K562 (cell line): ENCODE data around the gene PPP1R3C. TPM values are rescaled to one million over a fixed set of nuclear protein-coding genes. Genes with fewer than 3 reads are reported as not detected.
A peak's percentile ranks its signal among the peaks of the same experiment; 100 is the strongest.

Experiments
- ATAC-seq: fragments of 200-7000 bp; cut with Tn5 transposase; 3 replicates; pipeline ENCODE4 v1.9.1; 2020; ENCODE audit warnings: moderate library complexity
- BruUV-seq: library from RNA; stranded (reverse); fragments of 400-500 nt; replicated peaks from 2 replicates; lab custom pipeline; 2021; lab: Mats Ljungman, UMichigan
- CTCF ChIA-PET: fragments of 300-600 bp; formaldehyde crosslinking; extraction: SDS; loops from one replicate; lab custom pipeline; 2021; ENCODE audit warnings: low intra/inter-chr PET ratio; lab: Yijun Ruan, JAX
- POLR2A ChIA-PET: fragments of 300-600, 350-650 bp; sonication (Branson Sonifier 250); formaldehyde crosslinking; extraction: SDS; loops from one replicate; lab custom pipeline; 2021; ENCODE audit warnings: antibody characterized with exemption, inconsistent platforms; lab: Yijun Ruan, JAX
- DNase-seq, 4 experiments: peaks; one replicate each; pipeline versions ENCODE4 v3.0.0 to v3.0.0-alpha.2; 2011 to 2018; ENCODE audit warnings: low spot score in 3 of 4, mixed read lengths in 3 of 4; ENCODE audit errors: extremely low read depth in 1 of 4
- FAIRE-seq: peaks from 2 replicates; lab custom pipeline; 2011; peaks lifted over from hg19 to GRCh38; lab: Jason Lieb, UNC
- H2AFZ ChIP-seq: 2 replicates; pipeline ENCODE4 v1.6.0; 2011; ENCODE audit warnings: low read depth, low read length, control low read depth, inconsistent platforms
- H3K27ac ChIP-seq: fragments of 200-600 bp; 3 replicates; pipeline ENCODE4 v1.8.0; 2011; ENCODE audit warnings: low read depth, mild to moderate bottlenecking, control low read depth, inconsistent platforms, low read length, moderate library complexity, mixed read lengths; ENCODE audit errors: extremely low read depth
- H3K27me3 ChIP-seq, 2 experiments: fragments of 300-600 bp in 1 of 2; 2 replicates in 1 of 2; 3 replicates in 1 of 2; pipeline versions ENCODE4 v1.6.0 to v1.8.0; 2011; ENCODE audit warnings: inconsistent platforms in 2 of 2, low read length in 2 of 2, mild to moderate bottlenecking in 1 of 2, mixed read lengths in 1 of 2, moderate library complexity in 1 of 2; ENCODE audit not compliant: control insufficient read depth in 2 of 2, insufficient read depth in 2 of 2
- H3K36me3 ChIP-seq: fragments of 300-600 bp; 3 replicates; pipeline ENCODE4 v1.8.0; 2011; ENCODE audit warnings: mild to moderate bottlenecking, low read length, inconsistent platforms; ENCODE audit not compliant: control insufficient read depth, insufficient read depth
- H3K4me1 ChIP-seq, 2 experiments: fragments of 200-600 bp in 1 of 2; replicated peaks in 1 of 2; 2 replicates in 1 of 2; 3 replicates in 1 of 2; pipeline versions ENCODE4 v1.5.1 to v1.8.0; 2011; ENCODE audit warnings: inconsistent platforms in 2 of 2, low read length in 2 of 2, mild to moderate bottlenecking in 1 of 2, mixed read lengths in 1 of 2, moderate library complexity in 1 of 2; ENCODE audit not compliant: control insufficient read depth in 2 of 2, insufficient read depth in 2 of 2
- H3K4me2 ChIP-seq: 2 replicates; pipeline ENCODE4 v1.6.1; 2011; ENCODE audit warnings: low read length, control low read depth, inconsistent platforms, mixed read lengths; ENCODE audit not compliant: insufficient read depth
- H3K4me3 ChIP-seq: fragments of 200-600 bp; sonication (generic), shearing (Covaris generic); 2 replicates; pipeline ENCODE4 v1.5.1; 2016; ENCODE audit warnings: control low read depth, inconsistent platforms
- H3K79me2 ChIP-seq: fragments of 200-600 bp; 3 replicates; pipeline ENCODE4 v1.8.0; 2011; ENCODE audit warnings: low read length, inconsistent platforms; ENCODE audit not compliant: control insufficient read depth, insufficient read depth
- H3K9ac ChIP-seq, 2 experiments: 2 replicates each; pipeline versions ENCODE4 v1.6.0 to v1.6.1; 2011; ENCODE audit warnings: low read depth in 2 of 2, low read length in 2 of 2, control low read depth in 1 of 2, inconsistent platforms in 1 of 2, mild to moderate bottlenecking in 1 of 2, mixed read lengths in 1 of 2; ENCODE audit not compliant: insufficient read depth in 1 of 2
- H3K9me1 ChIP-seq: one replicate; pipeline ENCODE4 v1.6.0; 2011; ENCODE audit warnings: inconsistent platforms, mild to moderate bottlenecking, low read length, moderate library complexity; ENCODE audit not compliant: control insufficient read depth, insufficient read depth
- H3K9me3 ChIP-seq: replicated peaks from 2 replicates; pipeline ENCODE4 v1.5.1; 2011; ENCODE audit warnings: low read depth, low read length, inconsistent platforms; ENCODE audit not compliant: control insufficient read depth, insufficient read depth
- H4K20me1 ChIP-seq: replicated peaks from 2 replicates; pipeline ENCODE4 v1.6.1; 2011; ENCODE audit warnings: low read length, inconsistent platforms, mixed read lengths; ENCODE audit not compliant: control insufficient read depth, insufficient read depth
- CEBPB ChIP-seq: fragments of 450-650 bp; IDR thresholded peaks from 2 replicates; pipeline ENCODE4 v1.6.1; 2016; ENCODE audit warnings: missing genetic modification characterization, missing compliant biosample characterization
- CEBPG ChIP-seq, 3 experiments: fragments of 200-800 bp in 1 of 3; sonication (Bioruptor generic) in 1 of 3; sonication (generic) in 1 of 3; formaldehyde crosslinking in 1 of 3; IDR thresholded peaks in 2 of 3; conservative IDR thresholded peaks in 1 of 3; 2 replicates each; pipeline versions ENCODE4 v1.6.1 to v1.8.0; 2016 to 2022; ENCODE audit warnings: missing compliant biosample characterization in 2 of 3, missing genetic modification characterization in 2 of 3, mild to moderate bottlenecking in 1 of 3, missing genetic modification reagents in 1 of 3
- CREB3L1 ChIP-seq: fragments of 450-650 bp; IDR thresholded peaks from 2 replicates; pipeline ENCODE4 v1.6.1; 2014; ENCODE audit warnings: low read depth, mild to moderate bottlenecking, moderate library complexity, borderline replicate concordance
- E2F5 ChIP-seq: sonication (generic); formaldehyde crosslinking; IDR thresholded peaks from 2 replicates; pipeline ENCODE4 v1.8.0; 2022; ENCODE audit warnings: mild to moderate bottlenecking, missing genetic modification reagents
- KAT7 ChIP-seq: sonication (generic); formaldehyde crosslinking; IDR thresholded peaks from 2 replicates; pipeline ENCODE4 v1.8.0; 2022; ENCODE audit warnings: missing genetic modification reagents, mild to moderate bottlenecking, borderline replicate concordance
- MEIS2 ChIP-seq: fragments of 450-650 bp; IDR thresholded peaks from 2 replicates; pipeline ENCODE4 v1.6.1; 2014; ENCODE audit warnings: mild to moderate bottlenecking; ENCODE audit not compliant: partially characterized antibody
- SREBF2 ChIP-seq: sonication (generic); formaldehyde crosslinking; IDR thresholded peaks from 2 replicates; pipeline ENCODE4 v1.4.0; 2020; ENCODE audit warnings: mild to moderate bottlenecking, missing genetic modification reagents
- STAT5A ChIP-seq: IDR thresholded peaks from 2 replicates; pipeline ENCODE4 v1.6.1; 2012; ENCODE audit warnings: low read length, inconsistent platforms, borderline replicate concordance
- TEAD1 ChIP-seq, 2 experiments: fragments of 450-650 bp in 1 of 2; sonication (generic) in 1 of 2; formaldehyde crosslinking; IDR thresholded peaks; 2 replicates each; pipeline versions ENCODE4 v1.4.0 to v1.8.0; 2020 to 2022; ENCODE audit warnings: mild to moderate bottlenecking in 2 of 2, missing genetic modification reagents in 1 of 2
- U2AF1 ChIP-seq: fragments of 200-400 bp; formaldehyde crosslinking; optimal IDR thresholded peaks from 2 replicates; pipeline ENCODE3; 2017; ENCODE audit warnings: mild to moderate bottlenecking, low read depth, low read length, moderate library complexity
- ZBTB43 ChIP-seq: sonication (generic); formaldehyde crosslinking; IDR thresholded peaks from 2 replicates; pipeline ENCODE4 v1.8.0; 2023; ENCODE audit warnings: mild to moderate bottlenecking, missing genetic modification reagents
- ZNF184 ChIP-seq: sonication (generic); formaldehyde crosslinking; IDR thresholded peaks from 2 replicates; pipeline ENCODE4 v1.5.0; 2020; ENCODE audit warnings: missing genetic modification reagents
- ZNF41 ChIP-seq: fragments of 250-450 bp; sonication (Bioruptor Pico); conservative IDR thresholded peaks from 2 replicates; pipeline ENCODE4 v1.4.0; 2020; ENCODE audit warnings: mild to moderate bottlenecking
- ZNF445 ChIP-seq: fragments of 250-450 bp; sonication (Bioruptor Pico); IDR thresholded peaks from 2 replicates; pipeline ENCODE4 v1.4.0; 2020; ENCODE audit warnings: low read depth, mild to moderate bottlenecking, moderate library complexity
- ZNF507 ChIP-seq: conservative IDR thresholded peaks from 2 replicates; pipeline ENCODE4 v1.6.1; 2017; ENCODE audit warnings: missing genetic modification characterization, missing compliant biosample characterization
- ZNF644 ChIP-seq: fragments of 200-800 bp; sonication (Bioruptor generic); IDR thresholded peaks from 2 replicates; pipeline ENCODE4 v1.6.1; 2016; ENCODE audit warnings: low read depth, missing genetic modification characterization, missing compliant biosample characterization
- ZNF77 ChIP-seq: fragments of 250-450 bp; sonication (Bioruptor Pico); IDR thresholded peaks from 2 replicates; pipeline ENCODE4 v1.5.0; 2020
- WGBS: fragments of 100-300 bp; shearing (Covaris generic); methylation state at CpG from one replicate; pipeline ENCODE4 v1.1.6; 2016; ENCODE audit warnings: low coverage, mixed read lengths; ENCODE audit not compliant: insufficient coverage; ENCODE audit errors: missing lambda C conversion rate; 5-methylcytosine and 5-hydroxymethylcytosine counted together
- in situ Hi-C: fragments of 300-500 bp; cut with MboI; formaldehyde crosslinking; loops from 4 replicates; pipeline ENCODE4 v1.15.0; 2018; ENCODE audit warnings: inconsistent platforms, mixed read lengths
- intact Hi-C: fragments of 100-400 bp; cut with micrococcal nuclease; formaldehyde crosslinking; loops from 2 replicates; pipeline ENCODE4 v1.14.2; 2022
- polyA plus RNA-seq, 8 experiments: library from polyadenylated mRNA; depleted of rRNA in 4 of 8; stranded (reverse) in 5 of 8; unstranded in 3 of 8; fragments of >200 nt; fragmentation: Nextera tagmentation in 2 of 8; fragmentation: Illumina TruSeq in 1 of 8; extraction: Ambion mirVana in 2 of 8; extraction: Trizol in 1 of 8; gene quantifications; 2 replicates each; pipeline versions ENCODE4 v1.2.1 to v1.2.3, GENCODE V29; 2011 to 2014; ENCODE audit warnings: inconsistent platforms in 1 of 8, missing spikeins in 1 of 8
- total RNA-seq, 7 experiments: library from RNA; depleted of rRNA in 6 of 7; stranded (reverse); fragments of >200 nt in 6 of 7; fragmentation: Illumina TruSeq in 2 of 7; extraction: Trizol in 2 of 7; gene quantifications; 2 replicates each; pipeline versions ENCODE4 v1.2.1 to v1.2.3, GENCODE V29; 2011 to 2021; ENCODE audit warnings: low replicate concordance in 1 of 7

The PPP1R3C gene
- total and polyA plus RNA-seq, 9 of the 15 experiments (the other 6 are each of a cell fraction or from before 2014, with no cell fraction given) = 0.06 to 0.24 (median 0.12) TPM; not detected in 3

- 74% methylated on average over 7 of the region's 8 CpGs for WGBS
- CTCF ChIA-PET = no interaction called here
- POLR2A ChIA-PET = no interaction called here
- no peak overlapping the region for H3K27ac ChIP-seq
- no peak overlapping the region for H3K9ac ChIP-seq
- in situ Hi-C loops = no loop called here
- H3K4me1 ChIP-seq = peaks cover 23 to 63% of the 10 kb centered on the region in 2 experiments
- H3K36me3 ChIP-seq = no peaks in the 10 kb centered on the region
- H2AFZ ChIP-seq = peak overlapping the region; percentile 55
- H3K9me3 ChIP-seq = no peaks in the 10 kb centered on the region
- no TSS peak for BruUV-seq
- ATAC-seq (no peak), DNase-seq (no peak), FAIRE-seq (no peak)
- no peaks in the 10 kb centered on the region for H4K20me1 ChIP-seq
- H3K27me3 ChIP-seq = no peaks in the 10 kb centered on the region
- H3K79me2 ChIP-seq = no peaks in the 10 kb centered on the region
- no peak overlapping the region for H3K4me2 ChIP-seq
- no peak overlapping the region for H3K4me3 ChIP-seq
- intact Hi-C loops = loop anchor here (5.0 kb wide), 1 partner anchor 40 kb away; the partner anchor contains the start of gene PPP1R3C
- no peaks in the 10 kb centered on the region for H3K9me1 ChIP-seq
- TF ChIP-seq ZNF445 (CRISPR knock-in tag) (no peak), SREBF2 (no peak), TEAD1 (CRISPR knock-in tag; IDR thresholded peaks at IDR 0.05) (no peak), ZNF77 (CRISPR knock-in tag) (no peak), MEIS2 (no peak), CEBPB (tag) (no peak), ZNF184 (CRISPR knock-in tag) (no peak), U2AF1 (no peak), E2F5 (CRISPR knock-in tag) (no peak), CEBPG (CRISPR knock-in tag; IDR thresholded peaks at IDR 0.05) (no peak), CEBPG (tag; conservative IDR thresholded peaks at IDR 0.05 in 1 of 2, IDR thresholded peaks at IDR 0.05 in 1 of 2) (no peak), STAT5A (no peak), CREB3L1 (no peak), KAT7 (CRISPR knock-in tag) (no peak), ZNF644 (tag) (no peak), ZNF507 (tag) (no peak), ZBTB43 (CRISPR knock-in tag) (no peak), ZNF41 (CRISPR knock-in tag) (no peak)
Observed at GRCh38 chr10:91592266-91592975, 40.5 kb downstream of the PPP1R3C start.
